Tibial nerve (tissue), 4 donors: Measurements from ENCODE around the gene BACE2. TPM values are rescaled to one million over a fixed set of nuclear protein-coding genes. Genes with fewer than 3 reads are reported as not detected.

Experiments used
- DNase-seq, 2 donors: peaks; one replicate each; pipeline ENCODE4 v3.0.0-alpha.2; 2019; ENCODE audit warnings: low spot score in 2 of 2
- H3K27ac ChIP-seq, 4 donors: fragments of 200-600 bp; sonication (generic) in 3 of 4; one replicate each; pipeline ENCODE4 v1.5.1; 2017 to 2019; ENCODE audit warnings: mild to moderate bottlenecking in 1 of 4
- H3K27me3 ChIP-seq, 2 donors: fragments of 200-600 bp; sonication (generic) in 1 of 2; one replicate each; pipeline versions ENCODE4 v1.5.1 to v1.6.0; 2017 to 2019
- H3K36me3 ChIP-seq, 3 donors: fragments of 200-600 bp; sonication (generic); one replicate each; pipeline ENCODE4 v1.5.1; 2018 to 2019
- H3K4me1 ChIP-seq, 4 donors: fragments of 200-600 bp; sonication (generic) in 3 of 4; one replicate each; pipeline ENCODE4 v1.5.1; 2017 to 2019
- H3K4me3 ChIP-seq, 4 donors: fragments of 200-600 bp; sonication (generic) in 3 of 4; one replicate each; pipeline ENCODE4 v1.5.1; 2017 to 2019; ENCODE audit warnings: mild to moderate bottlenecking in 1 of 4, moderate library complexity in 1 of 4
- H3K9me3 ChIP-seq, 4 donors: fragments of 200-600 bp; sonication (generic) in 3 of 4; one replicate each; pipeline ENCODE4 v1.5.1; 2017 to 2019
- CTCF ChIP-seq, 5 experiments: fragments of 200-600 bp in 3 of 5; fragments of 450-650 bp in 2 of 5; sonication (generic) in 3 of 5; IDR thresholded peaks; one replicate each; pipeline ENCODE4 v1.5.1; 2016 to 2019; ENCODE audit warnings: antibody characterized with exemption in 5 of 5, mild to moderate bottlenecking in 3 of 5, moderate library complexity in 2 of 5
- EP300 ChIP-seq, 2 donors: sonication (generic); formaldehyde crosslinking; IDR thresholded peaks; one replicate each; pipeline ENCODE4 v1.6.1; 2017; ENCODE audit warnings: antibody characterized with exemption in 2 of 2, mild to moderate bottlenecking in 1 of 2
- POLR2A ChIP-seq, 2 donors: fragments of 450-650 bp; IDR thresholded peaks; one replicate each; pipeline ENCODE4 v1.6.1; 2017; ENCODE audit warnings: antibody characterized with exemption in 2 of 2, mild to moderate bottlenecking in 2 of 2, moderate library complexity in 2 of 2
- WGBS, 2 donors: methylation state at CpG; one replicate each; pipeline ENCODE4 v1.1.5; 2018; 5-methylcytosine and 5-hydroxymethylcytosine counted together
- total RNA-seq, 4 donors: library from RNA; depleted of rRNA; stranded (reverse); fragments of >200 nt; gene quantifications; one replicate each; pipeline ENCODE4 v1.1.0, GENCODE V29; 2016

Gene BACE2
- total RNA-seq, 4 donors from 2014 or later = 69.5 to 96.9 (median 79.2) TPM

- TF ChIP-seq EP300 (IDR thresholded peaks at IDR 0.05) = no peak
- TF ChIP-seq POLR2A (IDR thresholded peaks at IDR 0.05) = no peak
- TF ChIP-seq CTCF (IDR thresholded peaks at IDR 0.05) = no peak
- Histone ChIP-seq H3K27me3 (no peaks in the 10 kb centered on the region), H3K27ac (no peak overlapping the region), H3K4me3 (no peak overlapping the region), H3K9me3 (no peaks in the 10 kb centered on the region), H3K4me1 (peaks cover 0 to 35% (median 6%) of the 10 kb centered on the region in 4 donors), H3K36me3 (no peaks in the 10 kb centered on the region)
- DNase-seq = no peak
- WGBS, 2 donors = 88 to 91% methylated on average over 4 to 12 of the region's 12 CpGs
Measured at GRCh38 chr21:41139951-41140350, 28.0 kb upstream of the BACE2 start.

- TF ChIP-seq EP300 (IDR thresholded peaks at IDR 0.05) (no peak), POLR2A (IDR thresholded peaks at IDR 0.05) (no peak), CTCF (IDR thresholded peaks at IDR 0.05) (no peak)
- peak overlapping the region in 2 of 4 donors; percentile 67 to 68 for H3K27ac ChIP-seq
Measured at GRCh38 chr21:41141031-41141457, 26.9 kb upstream of the BACE2 start.

GRCh38 chr21:41142051-41142795 lies 25.7 kb upstream of the BACE2 start:
- Histone ChIP-seq H3K27ac (peak overlapping the region in 3 of 4 donors; percentile 1 to 74 (median 68)), H3K36me3 (no peaks in the 10 kb centered on the region), H3K4me3 (no peak overlapping the region), H3K9me3 (no peaks in the 10 kb centered on the region), H3K27me3 (no peaks in the 10 kb centered on the region), H3K4me1 (peaks cover 0 to 25% (median 6%) of the 10 kb centered on the region in 4 donors)
- DNase-seq = peak in 1 of 2 donors; percentile 38
- no peak for TF ChIP-seq POLR2A (IDR thresholded peaks at IDR 0.05)
- TF ChIP-seq EP300 (IDR thresholded peaks at IDR 0.05) = peak in 1 of 2 donors; percentile 50
- no peak for TF ChIP-seq CTCF (IDR thresholded peaks at IDR 0.05)
- 40 to 41% methylated on average over 13 to 15 of the region's 15 CpGs for WGBS, 2 donors

More at GRCh38 chr21:41141031-41141457, 26.9 kb upstream of the BACE2 start:
- Histone ChIP-seq H3K4me3 (no peak overlapping the region), H3K9me3 (no peaks in the 10 kb centered on the region), H3K27me3 (no peaks in the 10 kb centered on the region), H3K4me1 (peaks cover 0 to 29% (median 6%) of the 10 kb centered on the region in 4 donors), H3K36me3 (no peaks in the 10 kb centered on the region)
- 11 to 18% methylated on average over 2 of the region's 2 CpGs for WGBS, 2 donors
- no peak for DNase-seq

GRCh38 chr21:41143596-41144325 lies 24.2 kb upstream of the BACE2 start:
- Histone ChIP-seq H3K27ac (no peak overlapping the region), H3K27me3 (no peaks in the 10 kb centered on the region), H3K36me3 (no peaks in the 10 kb centered on the region), H3K4me1 (peaks cover 0 to 25% (median 6%) of the 10 kb centered on the region in 4 donors), H3K9me3 (no peaks in the 10 kb centered on the region), H3K4me3 (no peak overlapping the region)
- no peak for TF ChIP-seq POLR2A (IDR thresholded peaks at IDR 0.05)
- TF ChIP-seq EP300 (IDR thresholded peaks at IDR 0.05) = no peak
- TF ChIP-seq CTCF (IDR thresholded peaks at IDR 0.05) = no peak
- WGBS, 2 donors = 88 to 89% methylated on average over 10 of the region's 10 CpGs
- DNase-seq = no peak
